Measurements from ENCODE around the gene TMEM39A. TPM values are rescaled to one million over a fixed set of nuclear protein-coding genes. Genes with fewer than 3 reads are reported as not detected.

TMEM39A gene
- total RNA-seq, 3 donors from 2014 or later: 30.2 to 53.7 (median 36.4) TPM

- intact Hi-C loops (cut with DNase I; ENCODE audit: low total_unique reads): no loop called here
- no peaks in the 10 kb centered on the region for H3K36me3 ChIP-seq
- no peaks in the 10 kb centered on the region for H3K4me1 ChIP-seq
- no peak for DNase-seq (ENCODE audit: low spot score in 2 of 2)
- H3K4me3 ChIP-seq: no peak overlapping the region
- H3K27ac ChIP-seq: no peak overlapping the region
- TF ChIP-seq CTCF (IDR thresholded peaks at IDR 0.05) (no peak), POLR2A (IDR thresholded peaks at IDR 0.05) (no peak), POLR2AphosphoS5 (IDR thresholded peaks at IDR 0.05) (no peak)
- H3K27me3 ChIP-seq: no peaks in the 10 kb centered on the region
- H3K9me3 ChIP-seq: no peaks in the 10 kb centered on the region
These were observed 62.3 kb downstream of the TMEM39A start for GRCh38 chr3:119401069-119401468.

- Histone ChIP-seq H3K4me3 (no peak overlapping the region), H3K27me3 (no peaks in the 10 kb centered on the region), H3K4me1 (no peaks in the 10 kb centered on the region), H3K36me3 (no peaks in the 10 kb centered on the region), H3K9me3 (no peaks in the 10 kb centered on the region), H3K27ac (no peak overlapping the region)
- TF ChIP-seq POLR2A (IDR thresholded peaks at IDR 0.05): no peak
- no peak for TF ChIP-seq POLR2AphosphoS5 (IDR thresholded peaks at IDR 0.05)
- no peak for TF ChIP-seq CTCF (IDR thresholded peaks at IDR 0.05)
- intact Hi-C loops (cut with DNase I; ENCODE audit: low total_unique reads): no loop called here
- DNase-seq (ENCODE audit: low spot score in 2 of 2): no peak
These were observed 62.9 kb downstream of the TMEM39A start for GRCh38 chr3:119400466-119400865.

- intact Hi-C loops (cut with DNase I; ENCODE audit: low total_unique reads): no loop called here
- TF ChIP-seq POLR2A (IDR thresholded peaks at IDR 0.05): no peak
- TF ChIP-seq POLR2AphosphoS5 (IDR thresholded peaks at IDR 0.05): no peak
- no peak for TF ChIP-seq CTCF (IDR thresholded peaks at IDR 0.05)
- H3K4me3 ChIP-seq: no peak overlapping the region
- no peak overlapping the region for H3K27ac ChIP-seq
- DNase-seq (ENCODE audit: low spot score in 2 of 2): no peak
- no peaks in the 10 kb centered on the region for H3K4me1 ChIP-seq
- H3K27me3 ChIP-seq: no peaks in the 10 kb centered on the region
- H3K9me3 ChIP-seq: no peaks in the 10 kb centered on the region
- H3K36me3 ChIP-seq: no peaks in the 10 kb centered on the region
These were observed 66.5 kb downstream of the TMEM39A start for GRCh38 chr3:119396870-119397269.

GRCh38 chr3:119395923-119396358, 67.5 kb downstream of the TMEM39A start:
- TF ChIP-seq CTCF (IDR thresholded peaks at IDR 0.05) (no peak), POLR2A (IDR thresholded peaks at IDR 0.05) (no peak), POLR2AphosphoS5 (IDR thresholded peaks at IDR 0.05) (no peak)
- Histone ChIP-seq H3K36me3 (no peaks in the 10 kb centered on the region), H3K4me3 (no peak overlapping the region), H3K27ac (no peak overlapping the region), H3K27me3 (no peaks in the 10 kb centered on the region), H3K9me3 (no peaks in the 10 kb centered on the region), H3K4me1 (no peaks in the 10 kb centered on the region)
- intact Hi-C loops (cut with DNase I; ENCODE audit: low total_unique reads): no loop called here
- no peak for DNase-seq (ENCODE audit: low spot score in 2 of 2)

- no peak overlapping the region for H3K4me3 ChIP-seq
- no peaks in the 10 kb centered on the region for H3K27me3 ChIP-seq
- intact Hi-C loops (cut with DNase I; ENCODE audit: low total_unique reads): no loop called here
- H3K27ac ChIP-seq: no peak overlapping the region
- TF ChIP-seq POLR2AphosphoS5 (IDR thresholded peaks at IDR 0.05) (no peak), CTCF (IDR thresholded peaks at IDR 0.05) (no peak), POLR2A (IDR thresholded peaks at IDR 0.05) (no peak)
- DNase-seq (ENCODE audit: low spot score in 2 of 2): no peak
- no peaks in the 10 kb centered on the region for H3K36me3 ChIP-seq
- no peaks in the 10 kb centered on the region for H3K9me3 ChIP-seq
- H3K4me1 ChIP-seq: no peaks in the 10 kb centered on the region
These were observed 74.8 kb downstream of the TMEM39A start for GRCh38 chr3:119388577-119388976.

Data from breast epithelium (tissue), 4 donors.